A549 (cell line): ENCODE measurements around the gene THRAP3.

Experiments
- BHLHE40 ChIP-seq: IDR thresholded peaks from 2 replicates; pipeline ENCODE4 v1.6.1; 2012; ENCODE audit warnings: low read depth, low read length, inconsistent platforms
- CBX8 ChIP-seq: fragments of 200-600 bp; sonication (generic); IDR thresholded peaks from 2 replicates; pipeline ENCODE4 v1.6.1; 2016
- CHD2 ChIP-seq: fragments of 150-350 bp; IDR thresholded peaks from 2 replicates; pipeline ENCODE4 v1.6.1; 2014; ENCODE audit warnings: low read length; ENCODE audit not compliant: partially characterized antibody
- EHMT2 ChIP-seq: fragments of 200-600 bp; sonication (generic); IDR thresholded peaks from 2 replicates; pipeline ENCODE4 v1.6.1; 2016; ENCODE audit warnings: antibody characterized with exemption, low read depth, mild to moderate bottlenecking, moderate library complexity
- HOXA7 ChIP-seq: fragments of 250-450 bp; sonication (Bioruptor Pico); IDR thresholded peaks from 2 replicates; pipeline ENCODE4 v1.5.0; 2020; ENCODE audit warnings: mild to moderate bottlenecking, moderate library complexity
- JUNB ChIP-seq: fragments of >200 bp; sonication (Bioruptor Twin); formaldehyde crosslinking; IDR thresholded peaks from 2 replicates; pipeline ENCODE4 v1.6.1; 2016
- PHF8 ChIP-seq: fragments of 200-600 bp; sonication (generic); IDR thresholded peaks from 2 replicates; pipeline ENCODE4 v1.6.1; 2016; ENCODE audit warnings: low read depth, mild to moderate bottlenecking, antibody characterized with exemption, moderate library complexity, borderline replicate concordance
- POLR2A ChIP-seq: IDR thresholded peaks from 2 replicates; pipeline ENCODE4 v1.6.1; 2012; ENCODE audit warnings: mild to moderate bottlenecking, low read length
- RCOR1 ChIP-seq: fragments of 150-350 bp; IDR thresholded peaks from 2 replicates; pipeline ENCODE4 v1.6.1; 2014; ENCODE audit warnings: antibody characterized with exemption, low read length, low read depth
- SREBF2 ChIP-seq: fragments of 450-650 bp; IDR thresholded peaks from 2 replicates; pipeline ENCODE4 v1.6.1; 2014; ENCODE audit warnings: mild to moderate bottlenecking, moderate library complexity
- ZSCAN20 ChIP-seq: fragments of 250-450 bp; sonication (Bioruptor Pico); IDR thresholded peaks from 2 replicates; pipeline ENCODE4 v1.8.0; 2022; ENCODE audit warnings: mild to moderate bottlenecking, moderate library complexity
- TF ChIP-seq, protein P1 (sequence below): fragments of >200 bp; sonication (Bioruptor Twin); formaldehyde crosslinking; IDR thresholded peaks from 3 replicates; pipeline ENCODE4 v1.5.1; 2016
- TF ChIP-seq, protein P2 (sequence below): IDR thresholded peaks from 2 replicates; pipeline ENCODE4 v1.6.1; 2012

DNA sequence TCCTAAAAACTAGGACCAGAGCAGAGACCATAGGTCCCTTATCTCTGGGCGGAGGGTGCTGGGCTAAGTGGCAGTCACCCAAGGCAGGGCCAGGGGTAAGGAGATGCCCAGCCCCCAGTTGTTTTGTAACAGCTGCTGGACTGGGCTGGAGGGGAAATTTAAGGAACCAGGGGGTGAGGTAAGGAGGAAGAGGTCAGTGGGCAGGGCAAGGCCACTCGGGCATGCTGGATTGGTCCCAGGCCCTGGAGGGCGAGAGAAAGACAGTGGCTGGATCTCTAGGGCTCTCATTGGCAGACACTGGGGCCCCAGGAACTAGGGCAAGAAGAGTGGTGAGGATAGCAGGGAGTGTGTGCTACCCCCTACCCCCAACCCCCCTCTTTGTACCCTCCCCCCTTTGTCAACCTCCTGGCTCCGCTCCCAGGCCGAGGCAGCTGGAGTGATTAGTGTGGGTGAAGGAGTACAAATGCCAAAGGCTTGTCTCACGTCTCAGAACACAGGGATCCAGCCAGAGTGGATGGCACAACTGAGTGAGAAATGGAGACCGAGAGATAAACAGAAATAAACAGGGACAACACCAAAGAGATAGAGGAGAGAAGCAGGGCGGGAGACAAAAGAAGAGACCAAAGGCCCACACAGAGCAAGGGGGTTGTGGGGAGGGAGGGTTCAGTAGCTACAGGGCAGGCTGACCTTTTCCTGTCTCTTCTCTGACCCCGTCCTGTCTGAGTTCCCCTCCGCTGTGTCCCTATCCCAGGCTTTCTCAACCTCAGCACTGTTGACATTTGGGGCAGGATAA is 20.5 kb upstream of the THRAP3 start:
- TF ChIP-seq BHLHE40 = no peak
- TF ChIP-seq HOXA7 (CRISPR knock-in tag) = no peak
- TF ChIP-seq SREBF2 = no peak
- TF ChIP-seq, protein P1, sequence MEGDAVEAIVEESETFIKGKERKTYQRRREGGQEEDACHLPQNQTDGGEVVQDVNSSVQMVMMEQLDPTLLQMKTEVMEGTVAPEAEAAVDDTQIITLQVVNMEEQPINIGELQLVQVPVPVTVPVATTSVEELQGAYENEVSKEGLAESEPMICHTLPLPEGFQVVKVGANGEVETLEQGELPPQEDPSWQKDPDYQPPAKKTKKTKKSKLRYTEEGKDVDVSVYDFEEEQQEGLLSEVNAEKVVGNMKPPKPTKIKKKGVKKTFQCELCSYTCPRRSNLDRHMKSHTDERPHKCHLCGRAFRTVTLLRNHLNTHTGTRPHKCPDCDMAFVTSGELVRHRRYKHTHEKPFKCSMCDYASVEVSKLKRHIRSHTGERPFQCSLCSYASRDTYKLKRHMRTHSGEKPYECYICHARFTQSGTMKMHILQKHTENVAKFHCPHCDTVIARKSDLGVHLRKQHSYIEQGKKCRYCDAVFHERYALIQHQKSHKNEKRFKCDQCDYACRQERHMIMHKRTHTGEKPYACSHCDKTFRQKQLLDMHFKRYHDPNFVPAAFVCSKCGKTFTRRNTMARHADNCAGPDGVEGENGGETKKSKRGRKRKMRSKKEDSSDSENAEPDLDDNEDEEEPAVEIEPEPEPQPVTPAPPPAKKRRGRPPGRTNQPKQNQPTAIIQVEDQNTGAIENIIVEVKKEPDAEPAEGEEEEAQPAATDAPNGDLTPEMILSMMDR = no peak
- no peak for TF ChIP-seq CHD2
- TF ChIP-seq PHF8 = no peak
- no peak for TF ChIP-seq POLR2A
- no peak for TF ChIP-seq JUNB
- TF ChIP-seq ZSCAN20 (CRISPR knock-in tag) = no peak
- TF ChIP-seq RCOR1 = no peak
- no peak for TF ChIP-seq CBX8
- no peak for TF ChIP-seq EHMT2
- TF ChIP-seq, protein P2, sequence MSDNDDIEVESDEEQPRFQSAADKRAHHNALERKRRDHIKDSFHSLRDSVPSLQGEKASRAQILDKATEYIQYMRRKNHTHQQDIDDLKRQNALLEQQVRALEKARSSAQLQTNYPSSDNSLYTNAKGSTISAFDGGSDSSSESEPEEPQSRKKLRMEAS = no peak
